Hippocampal formation (tissue), 2 donors: ENCODE data around the gene PHYKPL.

Source experiments
- DNase-seq, 2 donors: peaks; one replicate each; lab custom pipeline; 2025; lab: John Stamatoyannopoulos, UW

The PHYKPL gene

DNA sequence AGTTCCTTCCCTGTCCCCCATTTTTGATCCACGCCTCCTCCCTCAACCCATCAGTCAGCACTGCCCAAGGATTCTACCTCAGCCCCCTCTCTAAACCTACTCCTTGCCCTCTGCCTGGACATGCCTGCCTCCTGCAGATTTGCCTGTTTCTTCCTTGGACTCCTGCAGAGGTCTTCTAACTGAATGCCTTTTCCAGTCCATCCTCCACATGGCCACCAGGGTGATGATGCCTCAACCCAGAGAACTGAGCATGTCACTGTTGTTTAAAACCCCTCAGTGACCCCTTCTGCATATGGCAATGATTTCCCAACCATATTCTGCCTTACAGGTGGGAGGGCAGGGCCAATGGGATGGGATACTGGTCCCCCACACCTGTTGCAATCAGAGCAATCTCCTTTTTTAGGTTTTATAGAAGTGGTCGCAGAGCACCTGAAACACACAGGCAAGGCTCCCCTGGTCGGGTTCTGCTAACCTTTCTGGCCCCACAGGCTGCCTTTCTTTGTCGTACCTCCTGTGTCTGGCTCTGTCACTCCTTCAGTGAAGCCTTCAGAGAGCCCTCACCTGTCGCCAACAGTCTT lies 9.3 kb downstream of the PHYKPL start:
- DNase-seq = no peak

DNA sequence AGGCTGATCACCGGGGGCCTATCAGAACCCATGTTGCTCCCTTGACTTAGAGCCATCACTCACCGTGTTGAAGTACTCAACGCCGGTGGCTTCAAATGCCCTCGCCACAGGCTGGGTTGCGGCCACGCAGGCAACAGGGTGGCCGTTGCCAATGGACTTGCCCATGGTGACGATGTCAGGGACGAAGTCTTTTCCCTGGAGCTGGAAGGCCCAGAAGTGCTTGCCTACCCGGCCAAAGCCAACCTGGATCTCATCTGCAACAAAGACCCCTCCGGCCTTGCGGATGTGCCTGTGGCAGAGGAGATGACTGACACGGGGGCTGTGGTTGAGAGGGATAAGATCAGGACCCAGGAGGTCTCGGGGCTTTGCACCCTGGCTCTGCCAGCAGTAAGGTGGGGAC lies 10.3 kb downstream of the PHYKPL start:
- DNase-seq = no peak

DNA sequence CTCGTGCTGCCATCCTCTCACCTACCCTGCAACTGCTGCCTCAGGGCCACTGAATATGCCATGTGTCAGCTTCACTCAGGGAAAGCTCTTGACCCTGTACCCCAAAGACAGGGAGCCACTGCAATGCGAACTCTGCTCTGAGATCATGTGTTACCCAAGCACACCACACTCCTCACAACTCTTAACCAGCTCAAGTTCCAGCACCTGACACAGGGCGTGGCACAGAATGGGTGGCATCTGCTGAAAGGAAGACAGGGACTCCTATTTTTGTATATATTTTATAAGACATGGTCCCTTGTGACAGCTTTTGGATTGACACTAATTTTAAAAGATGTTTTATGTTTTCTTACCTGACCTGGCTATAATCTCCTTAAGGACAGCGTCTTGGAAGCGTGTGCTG lies 10.7 kb downstream of the PHYKPL start:
- no peak for DNase-seq

- no peak for DNase-seq
Observed at GRCh38 chr5:178221282-178221681, 11.3 kb downstream of the PHYKPL start.

- no peak for DNase-seq
Observed at GRCh38 chr5:178218827-178219226, 13.8 kb downstream of the PHYKPL start.

DNA sequence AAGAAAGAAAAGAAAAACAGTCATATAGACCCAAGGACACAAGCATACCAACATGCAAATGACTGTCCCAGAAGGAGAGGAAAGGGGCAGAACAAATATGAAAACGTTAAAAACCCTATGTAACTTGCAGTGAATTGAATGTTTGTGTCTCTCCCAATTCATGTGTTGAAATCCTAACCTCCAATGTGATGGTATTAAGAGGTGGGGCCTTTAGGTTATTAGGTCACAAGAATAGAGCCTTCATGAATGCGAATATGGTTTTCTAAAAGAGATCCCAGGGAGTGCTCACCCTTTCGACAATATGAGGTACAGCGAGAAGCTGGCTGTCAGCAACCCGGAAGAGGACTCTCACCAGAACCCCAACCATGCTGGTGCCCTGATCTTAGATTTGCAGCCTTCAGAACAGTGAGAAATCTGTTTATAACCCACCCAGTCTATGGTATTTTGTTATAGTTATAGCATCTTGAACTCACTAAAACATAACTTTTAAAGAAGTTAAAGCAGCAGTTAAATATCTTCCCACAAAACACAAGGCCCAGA lies 14.3 kb downstream of the PHYKPL start:
- no peak for DNase-seq

GRCh38 chr5:178216779-178217178 lies 15.8 kb downstream of the PHYKPL start:
- DNase-seq = no peak

GRCh38 chr5:178216088-178216534 lies 16.5 kb downstream of the PHYKPL start:
- DNase-seq = no peak

DNA sequence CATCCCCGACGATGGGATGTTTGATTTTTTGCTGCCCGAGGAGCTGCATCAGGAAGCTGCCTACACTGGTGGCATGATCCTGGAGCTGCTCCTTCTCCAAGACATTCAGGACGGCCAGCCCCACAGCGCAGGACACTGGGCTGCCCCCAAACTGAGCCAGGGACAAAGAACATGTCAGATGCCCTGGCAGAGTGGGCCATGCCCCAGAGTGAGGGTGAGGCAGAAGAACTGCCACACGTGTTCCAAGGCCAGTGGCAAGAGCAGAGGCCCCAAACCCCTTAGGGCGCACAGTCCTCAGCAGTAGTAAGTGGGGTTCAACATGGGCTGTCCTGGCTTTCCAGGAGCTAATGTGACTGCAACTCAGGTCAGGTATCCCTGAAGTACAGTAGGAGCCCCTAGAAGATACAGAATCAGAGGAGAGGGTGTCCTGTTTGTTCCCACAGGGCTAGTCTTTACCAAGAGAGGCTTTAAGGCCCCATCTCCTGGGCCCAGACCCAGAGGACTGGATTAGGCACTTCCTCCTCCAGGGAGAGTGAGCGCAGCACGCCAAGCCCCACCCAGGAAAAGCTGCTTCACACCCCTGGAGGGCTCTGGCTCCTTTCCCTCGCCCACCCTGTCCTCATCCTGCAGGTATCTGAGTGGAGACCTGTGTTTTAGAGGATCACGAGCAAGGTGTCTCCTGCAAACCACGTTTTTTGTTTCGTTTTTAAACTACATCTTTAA lies 17.2 kb downstream of the PHYKPL start:
- no peak for DNase-seq

DNA sequence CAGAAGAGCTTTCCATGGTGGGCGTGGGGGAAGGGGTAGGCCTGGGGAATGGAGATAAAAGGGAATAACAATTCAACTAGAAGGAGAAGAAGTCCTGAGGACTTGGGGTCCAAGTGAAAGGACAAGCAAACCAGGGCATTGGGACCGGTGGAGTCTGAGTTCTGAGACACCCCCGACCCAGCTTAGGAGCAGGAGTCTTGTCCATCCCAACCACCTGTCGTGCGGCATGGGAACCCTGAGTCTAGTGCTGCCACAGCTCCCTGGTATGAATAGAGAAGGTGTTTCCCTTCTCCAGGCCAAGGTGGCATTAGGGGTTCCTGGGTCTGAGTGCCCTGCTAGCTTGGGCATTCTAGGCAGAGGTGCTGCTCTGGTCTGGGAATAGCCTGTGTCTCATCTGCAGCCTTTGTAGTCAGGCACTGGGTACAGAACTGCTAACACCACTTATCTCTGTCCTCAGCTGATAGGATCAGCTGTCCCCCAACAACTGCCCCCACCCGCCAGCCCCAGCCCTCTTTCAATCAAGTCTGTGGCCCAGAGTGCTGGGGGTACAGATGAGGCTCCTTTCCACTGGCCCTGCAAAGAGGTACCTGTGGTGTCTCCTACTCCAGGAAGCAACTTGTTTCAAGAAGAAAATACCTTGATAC lies 18.3 kb downstream of the PHYKPL start:
- no peak for DNase-seq

DNA sequence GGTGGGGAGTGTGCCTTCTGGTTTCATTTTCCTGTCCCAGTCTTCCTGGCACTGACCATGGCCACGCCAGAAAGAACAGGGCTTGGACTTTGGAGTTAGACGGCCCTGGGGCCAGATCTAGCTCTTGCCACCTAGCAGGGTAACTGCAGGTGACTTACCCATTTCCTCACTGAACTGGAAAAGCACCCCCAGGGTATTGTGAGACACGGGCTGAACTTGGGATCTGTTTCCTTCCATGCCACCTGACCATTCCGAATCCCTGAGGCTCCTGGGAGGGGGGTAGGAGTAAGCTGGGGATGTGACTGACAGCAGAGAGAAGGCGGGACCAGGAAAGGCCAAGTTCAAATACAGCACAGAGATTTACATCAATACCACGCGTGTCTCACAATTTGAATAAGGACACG lies 18.9 kb downstream of the PHYKPL start:
- DNase-seq = no peak

GRCh38 chr5:178213003-178213461 lies 19.6 kb downstream of the PHYKPL start:
- DNase-seq = no peak

DNA sequence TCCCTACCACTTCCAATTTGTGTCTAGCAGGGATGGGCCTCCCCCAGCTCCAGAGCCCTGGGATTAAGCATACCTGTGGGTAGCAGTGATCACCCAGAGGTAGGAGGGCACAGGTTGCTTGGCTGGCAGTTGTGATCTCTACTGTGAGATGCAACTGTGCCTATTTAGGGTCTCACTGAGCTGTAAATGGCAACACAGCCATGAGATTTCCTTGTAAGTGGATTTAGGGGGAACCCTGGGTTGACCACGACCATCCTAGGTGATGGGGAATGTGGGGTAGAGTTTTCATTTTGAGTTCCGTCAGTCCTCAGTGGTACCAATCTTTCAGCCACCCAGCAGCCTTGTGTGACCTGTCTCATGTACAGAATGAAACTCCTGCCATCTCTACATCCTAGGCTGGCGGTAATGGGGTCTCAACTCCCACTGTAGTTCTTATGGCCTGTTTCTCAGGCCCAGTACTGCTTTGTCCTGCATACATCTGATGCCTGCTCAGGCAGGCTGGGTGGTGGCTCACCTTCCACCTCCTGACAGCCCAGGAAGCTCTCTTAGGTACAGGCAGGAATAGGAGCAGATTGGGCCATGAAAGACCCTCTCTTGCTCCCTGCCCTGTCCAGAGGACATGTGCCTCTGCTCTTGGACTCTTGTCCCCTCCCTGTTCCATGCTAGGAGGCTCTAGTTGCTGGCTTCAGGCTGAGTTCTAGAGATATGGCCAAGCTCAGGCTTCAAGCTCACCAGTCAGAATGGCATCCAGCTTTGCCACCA lies 20.2 kb downstream of the PHYKPL start:
- no peak for DNase-seq

GRCh38 chr5:178211095-178212048 lies 21.2 kb downstream of the PHYKPL start:
- DNase-seq = no peak

- DNase-seq = no peak
Observed at GRCh38 chr5:178210686-178211085, 21.9 kb downstream of the PHYKPL start.

DNA sequence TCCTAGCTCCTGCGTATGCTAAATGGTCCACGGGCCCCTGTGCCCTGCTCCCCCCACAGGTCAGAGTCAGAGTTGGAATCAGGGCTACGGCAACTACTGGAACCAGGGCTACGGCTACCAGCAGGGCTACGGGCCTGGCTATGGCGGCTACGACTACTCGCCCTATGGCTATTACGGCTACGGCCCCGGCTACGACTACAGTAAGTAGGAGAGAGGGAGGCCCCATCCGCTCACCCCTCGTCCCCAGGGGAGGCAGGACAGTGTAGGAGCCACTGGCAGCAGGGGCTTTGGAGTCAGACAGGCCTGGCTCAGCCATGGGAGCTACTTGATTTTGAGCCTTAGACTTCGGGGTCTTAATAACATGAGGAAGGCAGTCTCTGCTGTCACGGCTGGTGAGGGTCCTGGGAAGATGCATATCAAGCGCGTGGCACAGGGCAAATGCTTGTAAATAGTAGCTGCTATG lies 22.5 kb downstream of the PHYKPL start:
- DNase-seq = no peak

DNA sequence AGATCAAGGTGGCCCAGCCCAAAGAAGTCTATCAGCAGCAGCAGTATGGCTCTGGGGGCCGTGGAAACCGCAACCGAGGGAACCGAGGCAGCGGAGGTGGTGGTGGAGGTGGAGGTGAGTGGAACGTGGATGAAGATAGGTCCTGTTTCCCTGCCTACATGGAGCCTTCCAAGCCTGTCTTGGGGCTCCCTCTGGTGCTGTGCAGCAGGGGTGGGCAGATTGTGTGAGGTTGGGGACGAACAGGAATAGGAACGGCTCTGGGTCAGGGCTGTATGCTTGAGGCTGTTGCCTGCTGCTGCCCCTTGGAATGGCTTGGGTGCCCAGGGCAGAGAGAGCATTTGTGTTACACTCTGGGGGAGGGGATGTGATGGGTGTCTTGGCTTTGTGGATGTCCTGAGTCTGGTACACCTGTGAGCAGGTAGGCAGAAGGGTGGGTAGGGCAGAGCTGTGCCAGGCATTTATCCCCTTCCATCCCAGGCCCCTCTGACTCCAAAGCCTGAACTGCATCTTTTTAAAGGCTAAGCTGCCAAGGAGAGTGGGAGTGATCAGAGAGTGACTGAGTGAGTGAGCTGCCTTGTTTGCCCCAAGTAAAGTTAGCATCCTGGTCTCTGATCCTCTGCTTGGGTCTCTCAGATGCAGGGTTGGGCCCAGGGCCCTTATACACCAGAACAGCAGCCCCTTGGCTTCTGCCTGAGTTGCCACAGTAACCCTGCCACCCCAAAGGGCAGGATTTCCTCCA lies 23.1 kb downstream of the PHYKPL start:
- no peak for DNase-seq

DNA sequence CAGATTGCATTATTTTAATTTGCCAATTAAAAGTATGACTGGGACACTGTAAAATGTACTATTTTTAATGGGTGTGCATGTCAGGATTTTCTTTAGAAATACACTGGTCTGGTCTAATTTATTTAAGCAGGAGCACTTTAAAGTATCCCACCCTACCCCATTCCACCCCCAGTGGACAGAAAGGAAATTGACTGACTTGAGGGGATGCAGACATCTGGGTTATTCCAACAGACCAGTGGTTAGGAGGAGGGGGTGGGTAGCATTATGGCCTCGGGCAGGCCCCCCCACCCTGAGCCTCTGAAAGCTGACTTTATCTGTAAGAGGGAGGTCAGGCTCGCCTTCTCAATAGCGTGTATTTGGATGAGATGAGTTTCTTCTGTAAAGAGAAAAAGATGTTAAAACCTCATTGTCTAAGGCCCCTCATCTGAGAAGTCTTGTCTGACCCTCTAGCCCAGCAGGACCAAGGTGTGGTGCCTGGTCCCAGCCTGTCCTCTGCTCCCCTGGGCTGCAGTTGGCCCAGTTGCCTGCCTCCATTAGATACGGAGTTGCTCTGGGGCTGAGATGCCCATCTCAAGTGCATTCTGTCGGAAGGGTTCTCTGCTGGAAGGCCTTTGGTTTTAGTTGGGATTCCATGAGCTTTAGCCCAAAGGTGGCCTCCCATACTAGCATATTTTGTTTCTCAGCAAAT lies 23.9 kb downstream of the PHYKPL start:
- no peak for DNase-seq

- no peak for DNase-seq
Observed at GRCh38 chr5:178207917-178208280, 24.7 kb downstream of the PHYKPL start.
